GM12878 (cell line): ENCODE results near the gene NEURL3. TPM values are rescaled to one million over a fixed set of nuclear protein-coding genes. Genes with fewer than 3 reads are reported as not detected.

Experiments
- CHD4 ChIP-seq: fragments of 200-600 bp; sonication (generic); IDR thresholded peaks from 2 replicates; pipeline ENCODE4 v1.6.1; 2016; ENCODE audit warnings: mild to moderate bottlenecking
- DPF2 ChIP-seq: fragments of 450-650 bp; IDR thresholded peaks from 2 replicates; pipeline ENCODE4 v1.6.1; 2017; ENCODE audit warnings: mild to moderate bottlenecking
- HDAC2 ChIP-seq: fragments of 200-600 bp; sonication (generic); IDR thresholded peaks from 2 replicates; pipeline ENCODE4 v1.6.1; 2017
- HSF1 ChIP-seq: fragments of 150-350 bp; IDR thresholded peaks from 2 replicates; pipeline ENCODE4 v1.6.1; 2014; ENCODE audit warnings: mild to moderate bottlenecking, low read depth, low read length
- KDM1A ChIP-seq: fragments of 200-600 bp; sonication (generic); IDR thresholded peaks from 2 replicates; pipeline ENCODE4 v1.6.1; 2016; ENCODE audit warnings: borderline replicate concordance
- NR2F1 ChIP-seq: fragments of 450-650 bp; conservative IDR thresholded peaks from 2 replicates; pipeline ENCODE4 v1.6.1; 2017; ENCODE audit warnings: mild to moderate bottlenecking
- RB1 ChIP-seq: fragments of 450-650 bp; formaldehyde crosslinking; IDR thresholded peaks from 2 replicates; pipeline ENCODE4 v1.6.1; 2017; ENCODE audit warnings: mild to moderate bottlenecking, borderline replicate concordance
- SP1 ChIP-seq: IDR thresholded peaks from one replicate; pipeline ENCODE4 v1.6.1; 2011; ENCODE audit warnings: low read depth, low read length
- ZNF592 ChIP-seq: fragments of 450-650 bp; IDR thresholded peaks from 2 replicates; pipeline ENCODE4 v1.6.1; 2017; ENCODE audit warnings: mild to moderate bottlenecking, moderate library complexity
- polyA plus RNA-seq, 11 experiments: library from polyadenylated mRNA; depleted of rRNA in 4 of 11; unstranded in 6 of 11; stranded (reverse) in 5 of 11; fragments of >200 nt; fragmentation: Nextera tagmentation in 4 of 11; fragmentation: Illumina TruSeq in 1 of 11; extraction: Ambion mirVana in 4 of 11; extraction: Trizol in 1 of 11; gene quantifications; 1 replicate in 1 of 11; 2 replicates in 10 of 11; pipeline versions ENCODE4 v1.2.1 to v1.2.3, GENCODE V29; 2011 to 2016; ENCODE audit warnings: inconsistent platforms in 2 of 11, missing spikeins in 2 of 11, low read depth in 1 of 11
- total RNA-seq, 4 experiments: library from RNA; depleted of rRNA in 3 of 4; stranded (reverse); fragments of >200 nt in 3 of 4; fragmentation: Illumina TruSeq in 1 of 4; extraction: Trizol in 1 of 4; gene quantifications; 2 replicates each; pipeline versions ENCODE4 v1.2.1 to v1.2.3, GENCODE V29; 2013 to 2021
- TF ChIP-seq, protein P1 (sequence below): fragments of 450-650 bp; IDR thresholded peaks from 2 replicates; pipeline ENCODE4 v1.6.1; 2017; ENCODE audit warnings: mild to moderate bottlenecking, moderate library complexity
- TF ChIP-seq, protein P2 (sequence below): fragments of 450-650 bp; formaldehyde crosslinking; IDR thresholded peaks from 2 replicates; pipeline ENCODE4 v1.5.0; 2022; ENCODE audit warnings: mild to moderate bottlenecking, missing genetic modification characterization
- TF ChIP-seq, protein P3 (sequence below): fragments of 450-650 bp; IDR thresholded peaks from 2 replicates; pipeline ENCODE4 v1.6.1; 2016; ENCODE audit warnings: mild to moderate bottlenecking, moderate library complexity, borderline replicate concordance

The NEURL3 gene
- total and polyA plus RNA-seq, 10 of the 15 experiments (the other 5 are each of a cell fraction or from before 2014, with no cell fraction given) = 0.03 to 6.3 (median 0.47) TPM

DNA sequence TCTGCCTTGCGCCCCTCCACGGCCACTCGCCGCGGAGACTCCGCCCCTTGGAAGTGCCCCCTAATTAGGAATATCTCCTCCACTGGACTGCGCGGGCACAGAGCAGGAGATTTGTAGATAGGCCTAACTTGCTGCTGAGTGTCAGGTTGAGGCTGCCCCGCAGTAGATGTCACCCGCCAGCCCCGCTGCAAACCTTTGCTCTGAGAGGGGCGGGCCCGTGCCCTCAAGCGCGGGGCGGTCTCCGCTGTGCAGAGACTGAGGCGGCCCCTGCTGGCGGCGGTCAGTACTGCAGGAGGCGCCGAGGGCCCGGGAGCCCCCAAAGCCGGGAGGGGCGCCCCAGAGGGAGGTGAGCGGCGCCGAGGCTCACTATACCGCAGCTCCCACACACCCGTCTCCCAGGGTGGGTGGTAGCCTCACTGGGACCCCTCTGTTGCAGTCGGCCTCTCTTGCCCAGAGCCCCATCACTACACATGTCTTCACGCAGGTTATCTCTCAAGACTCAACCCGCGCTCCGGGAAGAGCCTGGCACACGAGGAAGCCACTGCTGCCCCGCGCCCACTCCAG is 2.9 kb upstream of the NEURL3 start (continued):
- TF ChIP-seq HSF1 = no peak
- TF ChIP-seq KDM1A = no peak
- TF ChIP-seq, protein P1, sequence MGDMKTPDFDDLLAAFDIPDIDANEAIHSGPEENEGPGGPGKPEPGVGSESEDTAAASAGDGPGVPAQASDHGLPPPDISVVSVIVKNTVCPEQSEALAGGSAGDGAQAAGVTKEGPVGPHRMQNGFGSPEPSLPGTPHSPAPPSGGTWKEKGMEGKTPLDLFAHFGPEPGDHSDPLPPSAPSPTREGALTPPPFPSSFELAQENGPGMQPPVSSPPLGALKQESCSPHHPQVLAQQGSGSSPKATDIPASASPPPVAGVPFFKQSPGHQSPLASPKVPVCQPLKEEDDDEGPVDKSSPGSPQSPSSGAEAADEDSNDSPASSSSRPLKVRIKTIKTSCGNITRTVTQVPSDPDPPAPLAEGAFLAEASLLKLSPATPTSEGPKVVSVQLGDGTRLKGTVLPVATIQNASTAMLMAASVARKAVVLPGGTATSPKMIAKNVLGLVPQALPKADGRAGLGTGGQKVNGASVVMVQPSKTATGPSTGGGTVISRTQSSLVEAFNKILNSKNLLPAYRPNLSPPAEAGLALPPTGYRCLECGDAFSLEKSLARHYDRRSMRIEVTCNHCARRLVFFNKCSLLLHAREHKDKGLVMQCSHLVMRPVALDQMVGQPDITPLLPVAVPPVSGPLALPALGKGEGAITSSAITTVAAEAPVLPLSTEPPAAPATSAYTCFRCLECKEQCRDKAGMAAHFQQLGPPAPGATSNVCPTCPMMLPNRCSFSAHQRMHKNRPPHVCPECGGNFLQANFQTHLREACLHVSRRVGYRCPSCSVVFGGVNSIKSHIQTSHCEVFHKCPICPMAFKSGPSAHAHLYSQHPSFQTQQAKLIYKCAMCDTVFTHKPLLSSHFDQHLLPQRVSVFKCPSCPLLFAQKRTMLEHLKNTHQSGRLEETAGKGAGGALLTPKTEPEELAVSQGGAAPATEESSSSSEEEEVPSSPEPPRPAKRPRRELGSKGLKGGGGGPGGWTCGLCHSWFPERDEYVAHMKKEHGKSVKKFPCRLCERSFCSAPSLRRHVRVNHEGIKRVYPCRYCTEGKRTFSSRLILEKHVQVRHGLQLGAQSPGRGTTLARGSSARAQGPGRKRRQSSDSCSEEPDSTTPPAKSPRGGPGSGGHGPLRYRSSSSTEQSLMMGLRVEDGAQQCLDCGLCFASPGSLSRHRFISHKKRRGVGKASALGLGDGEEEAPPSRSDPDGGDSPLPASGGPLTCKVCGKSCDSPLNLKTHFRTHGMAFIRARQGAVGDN = peak; percentile 46; the same call in 1 of the 2 replicates
- peak; percentile 53; the same call in 1 of the 2 replicates for TF ChIP-seq RB1
- TF ChIP-seq NR2F1 = peak; percentile 35; the same call in 1 of the 2 replicates
- no peak for TF ChIP-seq SP1
- TF ChIP-seq, protein P2, sequence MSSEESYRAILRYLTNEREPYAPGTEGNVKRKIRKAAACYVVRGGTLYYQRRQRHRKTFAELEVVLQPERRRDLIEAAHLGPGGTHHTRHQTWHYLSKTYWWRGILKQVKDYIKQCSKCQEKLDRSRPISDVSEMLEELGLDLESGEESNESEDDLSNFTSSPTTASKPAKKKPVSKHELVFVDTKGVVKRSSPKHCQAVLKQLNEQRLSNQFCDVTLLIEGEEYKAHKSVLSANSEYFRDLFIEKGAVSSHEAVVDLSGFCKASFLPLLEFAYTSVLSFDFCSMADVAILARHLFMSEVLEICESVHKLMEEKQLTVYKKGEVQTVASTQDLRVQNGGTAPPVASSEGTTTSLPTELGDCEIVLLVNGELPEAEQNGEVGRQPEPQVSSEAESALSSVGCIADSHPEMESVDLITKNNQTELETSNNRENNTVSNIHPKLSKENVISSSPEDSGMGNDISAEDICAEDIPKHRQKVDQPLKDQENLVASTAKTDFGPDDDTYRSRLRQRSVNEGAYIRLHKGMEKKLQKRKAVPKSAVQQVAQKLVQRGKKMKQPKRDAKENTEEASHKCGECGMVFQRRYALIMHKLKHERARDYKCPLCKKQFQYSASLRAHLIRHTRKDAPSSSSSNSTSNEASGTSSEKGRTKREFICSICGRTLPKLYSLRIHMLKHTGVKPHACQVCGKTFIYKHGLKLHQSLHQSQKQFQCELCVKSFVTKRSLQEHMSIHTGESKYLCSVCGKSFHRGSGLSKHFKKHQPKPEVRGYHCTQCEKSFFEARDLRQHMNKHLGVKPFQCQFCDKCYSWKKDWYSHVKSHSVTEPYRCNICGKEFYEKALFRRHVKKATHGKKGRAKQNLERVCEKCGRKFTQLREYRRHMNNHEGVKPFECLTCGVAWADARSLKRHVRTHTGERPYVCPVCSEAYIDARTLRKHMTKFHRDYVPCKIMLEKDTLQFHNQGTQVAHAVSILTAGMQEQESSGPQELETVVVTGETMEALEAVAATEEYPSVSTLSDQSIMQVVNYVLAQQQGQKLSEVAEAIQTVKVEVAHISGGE (CRISPR knock-in tag) = no peak
- TF ChIP-seq CHD4 = no peak
- 0 out of 2 replicates have a peak, but pooled peaks have one; percentile 71 for TF ChIP-seq ZNF592
- TF ChIP-seq, protein P3, sequence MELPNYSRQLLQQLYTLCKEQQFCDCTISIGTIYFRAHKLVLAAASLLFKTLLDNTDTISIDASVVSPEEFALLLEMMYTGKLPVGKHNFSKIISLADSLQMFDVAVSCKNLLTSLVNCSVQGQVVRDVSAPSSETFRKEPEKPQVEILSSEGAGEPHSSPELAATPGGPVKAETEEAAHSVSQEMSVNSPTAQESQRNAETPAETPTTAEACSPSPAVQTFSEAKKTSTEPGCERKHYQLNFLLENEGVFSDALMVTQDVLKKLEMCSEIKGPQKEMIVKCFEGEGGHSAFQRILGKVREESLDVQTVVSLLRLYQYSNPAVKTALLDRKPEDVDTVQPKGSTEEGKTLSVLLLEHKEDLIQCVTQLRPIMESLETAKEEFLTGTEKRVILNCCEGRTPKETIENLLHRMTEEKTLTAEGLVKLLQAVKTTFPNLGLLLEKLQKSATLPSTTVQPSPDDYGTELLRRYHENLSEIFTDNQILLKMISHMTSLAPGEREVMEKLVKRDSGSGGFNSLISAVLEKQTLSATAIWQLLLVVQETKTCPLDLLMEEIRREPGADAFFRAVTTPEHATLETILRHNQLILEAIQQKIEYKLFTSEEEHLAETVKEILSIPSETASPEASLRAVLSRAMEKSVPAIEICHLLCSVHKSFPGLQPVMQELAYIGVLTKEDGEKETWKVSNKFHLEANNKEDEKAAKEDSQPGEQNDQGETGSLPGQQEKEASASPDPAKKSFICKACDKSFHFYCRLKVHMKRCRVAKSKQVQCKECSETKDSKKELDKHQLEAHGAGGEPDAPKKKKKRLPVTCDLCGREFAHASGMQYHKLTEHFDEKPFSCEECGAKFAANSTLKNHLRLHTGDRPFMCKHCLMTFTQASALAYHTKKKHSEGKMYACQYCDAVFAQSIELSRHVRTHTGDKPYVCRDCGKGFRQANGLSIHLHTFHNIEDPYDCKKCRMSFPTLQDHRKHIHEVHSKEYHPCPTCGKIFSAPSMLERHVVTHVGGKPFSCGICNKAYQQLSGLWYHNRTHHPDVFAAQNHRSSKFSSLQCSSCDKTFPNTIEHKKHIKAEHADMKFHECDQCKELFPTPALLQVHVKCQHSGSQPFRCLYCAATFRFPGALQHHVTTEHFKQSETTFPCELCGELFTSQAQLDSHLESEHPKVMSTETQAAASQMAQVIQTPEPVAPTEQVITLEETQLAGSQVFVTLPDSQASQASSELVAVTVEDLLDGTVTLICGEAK = no peak
- peak; percentile 55; the same call in 1 of the 2 replicates for TF ChIP-seq DPF2
- no peak for TF ChIP-seq HDAC2
